DMS153 treated with DMSO at 0.1 percent for 48 hours (cell line): ENCODE results near the gene CNN2.

Experiments used
- DNase-seq: peaks from one replicate; lab custom pipeline; 2025; ENCODE audit not compliant: unreplicated experiment; lab: John Stamatoyannopoulos, UW

CNN2 gene

DNA sequence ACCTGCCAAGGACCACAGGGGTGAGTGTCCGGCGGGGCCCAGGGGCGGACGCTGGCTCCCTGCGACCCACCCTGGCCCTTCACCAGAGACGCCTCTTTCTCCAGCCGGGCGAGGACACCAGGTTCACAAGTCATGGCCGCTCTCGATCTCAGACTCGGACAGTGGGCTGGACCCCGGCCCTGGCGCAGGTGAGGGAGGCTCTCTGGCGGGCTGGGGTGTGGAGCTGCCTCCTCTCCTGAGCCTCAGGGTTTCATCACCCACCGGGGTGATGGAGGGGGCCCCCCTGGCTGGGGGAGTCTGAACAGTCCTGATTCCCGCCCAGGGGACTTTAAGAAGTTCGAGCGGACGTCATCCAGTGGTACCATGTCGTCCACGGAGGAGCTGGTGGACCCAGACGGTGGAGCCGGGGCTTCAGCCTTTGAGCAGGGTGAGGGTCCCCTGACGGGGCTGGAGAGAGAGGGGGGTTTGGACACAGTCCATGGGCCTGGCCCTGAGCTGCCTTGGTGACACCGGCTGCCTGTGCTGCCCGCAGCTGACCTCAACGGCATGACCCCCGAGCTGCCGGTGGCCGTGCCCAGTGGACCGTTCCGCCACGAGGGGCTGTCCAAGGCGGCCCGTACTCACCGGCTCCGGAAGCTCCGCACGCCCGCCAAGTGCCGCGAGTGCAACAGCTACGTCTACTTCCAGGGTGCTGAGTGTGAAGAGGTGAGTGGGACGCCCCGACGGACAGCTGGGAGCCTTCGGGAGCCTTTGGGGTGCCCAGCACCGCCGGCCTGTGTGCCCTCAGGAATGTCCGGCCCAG lies 54.2 kb downstream of the CNN2 start:
- DNase-seq = no peak

DNA sequence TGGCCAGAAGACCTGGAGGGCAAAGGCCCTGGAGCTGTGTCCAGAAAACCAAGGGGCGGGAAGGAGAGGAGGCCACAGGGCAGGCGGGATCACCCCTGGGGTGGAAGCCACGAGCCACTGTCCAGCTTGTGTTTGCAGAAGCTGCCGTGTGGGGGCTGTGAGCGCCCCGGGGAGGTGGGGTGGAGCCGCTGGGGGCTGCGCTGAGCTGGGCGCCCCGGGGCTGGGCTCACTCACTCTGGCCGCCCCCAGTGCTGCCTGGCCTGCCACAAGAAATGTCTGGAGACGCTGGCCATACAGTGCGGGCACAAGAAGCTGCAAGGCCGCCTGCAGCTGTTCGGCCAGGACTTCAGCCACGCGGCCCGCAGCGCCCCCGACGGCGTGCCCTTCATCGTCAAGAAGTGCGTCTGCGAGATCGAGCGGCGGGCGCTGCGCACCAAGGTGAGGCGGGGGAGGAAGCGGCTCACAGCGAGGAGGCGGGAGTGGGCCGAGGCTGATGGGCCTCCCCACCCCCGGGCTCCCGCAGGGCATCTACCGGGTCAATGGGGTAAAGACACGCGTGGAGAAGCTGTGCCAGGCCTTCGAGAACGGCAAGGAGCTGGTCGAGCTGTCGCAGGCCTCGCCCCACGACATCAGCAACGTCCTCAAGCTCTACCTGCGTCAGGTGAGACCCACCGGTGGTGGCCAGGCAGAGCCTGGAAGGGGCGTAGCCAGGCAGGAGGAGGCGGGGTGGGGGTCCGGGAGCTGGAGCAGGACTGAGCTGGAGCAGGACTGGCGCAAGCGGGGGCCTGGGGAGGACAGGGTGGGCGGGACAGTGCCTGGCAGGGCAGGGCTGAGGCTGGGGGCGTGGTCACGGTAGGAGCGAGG lies 55.1 kb downstream of the CNN2 start:
- no peak for DNase-seq

DNA sequence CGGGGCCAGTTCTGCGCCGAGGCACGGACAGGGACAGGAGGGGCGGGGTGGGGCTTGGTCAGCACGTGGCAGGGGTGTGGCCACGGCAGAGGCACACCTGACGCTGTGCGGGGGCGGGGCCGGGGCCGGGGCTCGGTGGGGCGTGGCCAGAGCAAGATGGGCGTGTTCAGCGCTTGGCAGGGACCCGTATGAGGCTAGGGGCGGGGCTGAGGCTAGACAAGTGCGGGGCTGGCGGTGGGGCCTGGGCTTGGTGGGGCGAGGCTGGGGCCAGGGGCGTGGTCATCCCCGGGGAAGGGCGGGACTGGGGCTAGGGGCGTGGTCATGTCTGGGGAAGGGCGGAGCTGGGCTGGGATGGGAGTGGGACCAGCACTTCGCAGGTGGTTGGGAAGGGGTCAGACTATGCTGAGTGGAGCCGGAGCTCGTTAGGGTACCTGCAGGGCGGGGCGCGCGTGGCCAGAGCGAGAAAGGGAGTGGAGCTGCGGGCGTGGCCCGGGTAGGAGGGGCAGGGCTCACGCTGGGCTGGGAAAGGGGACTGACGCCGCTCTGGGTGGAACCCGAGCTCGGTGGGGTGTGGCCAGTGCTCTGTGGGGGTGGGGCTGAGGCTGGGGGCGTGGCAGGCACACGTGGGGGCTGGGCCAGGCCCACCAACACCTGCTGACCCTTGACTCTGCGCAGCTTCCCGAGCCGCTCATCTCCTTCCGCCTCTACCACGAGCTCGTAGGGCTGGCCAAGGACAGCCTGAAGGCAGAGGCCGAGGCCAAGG lies 55.9 kb downstream of the CNN2 start:
- peak; percentile 50 for DNase-seq

DNA sequence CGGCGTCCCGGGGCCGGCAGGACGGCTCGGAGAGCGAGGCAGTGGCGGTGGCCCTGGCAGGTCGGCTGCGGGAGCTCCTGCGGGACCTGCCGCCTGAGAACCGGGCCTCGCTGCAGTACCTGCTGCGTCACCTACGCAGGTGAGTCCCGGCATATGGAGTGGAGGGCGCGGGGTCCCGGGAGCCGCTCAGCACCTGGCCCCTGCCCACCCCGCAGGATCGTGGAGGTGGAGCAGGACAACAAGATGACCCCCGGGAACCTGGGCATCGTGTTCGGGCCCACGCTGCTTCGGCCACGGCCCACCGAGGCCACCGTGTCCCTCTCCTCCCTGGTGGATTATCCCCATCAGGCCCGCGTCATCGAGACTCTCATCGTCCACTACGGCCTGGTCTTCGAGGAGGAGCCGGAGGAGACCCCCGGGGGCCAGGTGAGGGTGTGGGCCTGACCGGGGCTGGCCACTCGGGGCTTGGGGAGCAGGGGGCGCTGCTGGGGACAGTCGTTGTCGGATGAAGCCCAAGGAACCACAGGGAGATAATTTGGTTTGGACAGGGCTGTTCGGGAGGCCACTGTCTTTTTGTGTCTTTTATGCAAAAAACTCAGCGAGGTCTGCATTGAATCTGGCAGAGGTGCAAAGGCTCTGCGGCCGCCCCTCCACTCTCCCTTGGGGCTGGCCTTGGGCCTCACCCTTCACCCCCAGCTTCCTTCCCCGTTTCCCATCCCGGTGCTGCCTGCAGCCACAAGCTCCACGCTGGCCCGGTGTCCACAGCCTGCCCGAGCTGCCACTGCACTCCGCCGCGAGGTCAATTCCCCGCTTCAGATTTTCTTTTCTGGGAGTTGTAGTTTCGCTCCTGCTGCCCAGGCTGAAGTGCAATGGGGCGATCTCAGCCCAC lies 56.8 kb downstream of the CNN2 start:
- no peak for DNase-seq

DNA sequence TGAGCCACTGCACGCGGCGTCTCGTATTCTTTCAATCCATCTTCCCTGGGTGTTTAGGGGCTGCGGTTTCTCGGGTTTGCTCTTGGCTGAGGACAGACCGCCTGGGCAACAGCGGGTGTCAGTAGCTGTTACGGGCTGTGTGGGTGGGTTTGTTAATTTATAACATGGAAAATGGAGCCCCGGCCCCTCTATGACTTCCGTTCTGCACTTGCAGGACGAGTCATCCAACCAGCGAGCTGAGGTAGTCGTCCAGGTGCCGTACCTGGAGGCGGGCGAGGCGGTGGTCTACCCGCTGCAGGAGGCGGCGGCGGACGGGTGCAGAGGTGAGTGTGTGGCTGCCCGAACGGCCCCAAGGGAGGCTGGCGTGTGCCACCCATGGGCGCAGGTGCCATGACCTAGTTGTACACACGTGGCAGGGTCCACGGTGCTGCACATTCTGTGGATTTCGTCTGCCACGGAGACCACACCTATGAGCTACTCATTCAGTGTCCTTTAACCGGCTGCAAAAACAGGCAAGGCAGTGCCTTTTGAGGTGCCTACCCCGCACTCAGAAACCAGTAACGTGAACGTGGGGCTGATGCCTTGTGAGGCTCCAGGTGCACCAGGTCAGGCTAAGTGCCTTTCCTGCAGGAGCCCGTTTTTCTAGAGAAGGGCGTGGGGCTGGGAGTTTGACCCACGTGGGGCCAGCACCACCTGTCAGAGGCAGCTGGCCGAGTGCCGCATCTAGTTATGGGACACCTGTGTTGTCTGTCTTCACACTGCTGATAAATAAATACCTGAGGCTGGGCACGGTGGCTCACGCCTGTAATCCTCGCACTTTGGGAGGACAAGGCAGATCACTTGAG lies 57.8 kb downstream of the CNN2 start:
- DNase-seq = no peak

DNA sequence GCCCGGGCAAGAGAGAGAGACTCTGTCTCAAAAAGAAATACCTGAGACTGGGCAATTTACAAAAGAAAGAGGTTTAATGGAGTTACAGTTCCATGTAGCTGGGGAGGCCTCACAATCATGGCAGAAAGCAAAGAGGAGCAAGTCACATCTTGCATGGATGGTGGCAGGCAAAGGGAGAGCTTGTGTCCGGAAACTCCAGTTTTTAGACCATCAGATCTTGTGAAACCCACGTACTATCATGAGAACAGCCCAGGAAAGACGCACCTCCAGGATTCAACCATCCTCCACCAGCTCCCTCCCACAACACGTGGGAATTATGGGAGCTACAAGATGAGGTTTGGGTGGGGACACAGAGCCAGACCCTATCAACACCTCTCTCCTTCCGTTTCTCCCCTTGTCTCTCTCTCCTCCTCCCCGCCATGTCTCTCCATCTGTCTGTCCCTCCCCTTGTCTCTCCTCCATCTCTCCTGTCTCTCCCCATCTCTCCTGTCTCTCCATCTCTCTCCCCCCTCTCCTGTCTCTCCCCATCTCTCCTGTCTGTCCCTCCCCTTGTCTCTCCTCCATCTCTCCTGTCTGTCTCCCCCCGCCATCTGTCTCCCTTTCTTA lies 58.7 kb downstream of the CNN2 start:
- DNase-seq = no peak

DNA sequence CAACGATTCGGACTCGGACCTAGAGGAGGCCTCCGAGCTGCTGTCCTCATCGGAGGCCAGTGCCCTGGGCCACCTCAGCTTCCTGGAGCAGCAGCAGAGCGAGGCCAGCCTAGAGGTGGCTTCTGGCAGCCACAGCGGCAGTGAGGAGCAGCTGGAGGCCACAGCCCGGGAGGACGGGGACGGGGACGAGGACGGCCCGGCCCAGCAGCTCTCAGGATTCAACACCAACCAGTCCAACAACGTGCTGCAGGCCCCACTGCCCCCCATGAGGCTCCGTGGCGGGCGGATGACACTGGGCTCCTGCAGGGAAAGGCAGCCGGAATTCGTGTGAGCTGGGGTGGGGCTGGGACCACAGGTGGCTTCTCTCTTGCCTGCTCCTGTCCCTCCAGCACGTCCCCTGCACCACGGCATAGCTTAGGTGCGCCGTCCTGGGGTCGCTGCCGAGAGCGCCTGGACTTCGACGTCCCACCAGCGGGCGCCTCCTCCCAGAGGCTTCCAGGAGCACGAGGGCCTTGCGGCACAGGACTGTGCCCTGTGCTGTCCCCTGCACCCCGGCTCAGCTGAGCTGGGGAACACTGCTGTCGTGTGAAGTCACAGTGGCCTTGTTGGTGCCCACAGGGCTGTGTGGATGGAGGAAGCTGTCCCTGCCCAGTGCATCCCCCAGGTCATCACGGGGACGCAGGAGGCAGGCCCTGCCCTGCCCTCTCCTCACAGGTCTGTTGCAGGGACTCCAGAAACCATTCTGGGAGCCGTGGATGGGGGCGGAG lies 59.5 kb downstream of the CNN2 start:
- no peak for DNase-seq

DNA sequence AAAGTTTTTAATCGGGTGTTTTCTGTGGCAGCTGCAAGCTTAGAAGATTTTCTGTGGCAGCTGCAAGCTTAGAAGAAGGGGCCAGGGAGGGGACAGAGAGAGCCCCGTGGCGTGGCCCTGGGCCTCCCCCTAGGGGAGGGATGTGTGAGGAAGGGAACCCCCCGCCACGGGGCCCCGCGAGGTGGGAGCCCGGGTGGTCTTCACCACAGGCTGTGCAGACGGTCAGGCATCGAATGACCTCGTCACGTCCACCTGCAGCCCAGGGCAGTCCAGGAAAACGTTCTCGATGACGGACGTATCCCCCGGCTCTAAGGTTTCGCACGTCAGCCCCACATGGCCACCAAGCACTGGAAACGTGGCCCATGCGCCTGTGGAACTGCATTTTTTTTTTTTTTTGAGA lies 60.2 kb downstream of the CNN2 start:
- no peak for DNase-seq

DNA sequence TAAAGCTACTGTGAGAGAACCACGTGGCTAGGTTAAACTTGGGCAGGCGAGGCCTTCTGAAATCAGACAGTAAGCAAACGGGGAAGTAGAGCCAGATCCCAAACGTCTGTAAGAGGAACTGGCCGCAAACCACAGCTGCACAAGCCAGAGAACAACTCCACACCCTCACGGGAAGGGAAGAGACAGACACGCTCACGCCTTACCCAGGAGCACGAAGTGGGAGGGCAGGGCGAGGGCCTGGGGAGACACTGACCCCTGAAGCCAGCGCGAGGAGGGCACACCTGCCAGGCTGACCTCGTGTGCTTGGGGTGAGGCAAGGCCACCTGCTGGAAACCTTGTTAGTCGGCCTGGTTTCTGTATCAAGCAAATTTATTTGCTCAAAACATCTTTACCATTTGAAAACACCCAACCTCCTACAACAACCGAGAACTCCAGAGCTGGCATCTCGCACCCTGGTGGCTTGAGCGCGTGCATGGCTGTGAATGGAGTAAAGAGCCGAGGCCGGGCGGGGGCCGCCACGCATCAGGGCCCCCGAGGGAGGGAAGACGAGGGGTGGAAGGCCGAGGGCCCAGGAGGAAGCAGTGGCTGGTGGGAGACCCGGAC lies 61.5 kb downstream of the CNN2 start:
- DNase-seq = no peak

DNA sequence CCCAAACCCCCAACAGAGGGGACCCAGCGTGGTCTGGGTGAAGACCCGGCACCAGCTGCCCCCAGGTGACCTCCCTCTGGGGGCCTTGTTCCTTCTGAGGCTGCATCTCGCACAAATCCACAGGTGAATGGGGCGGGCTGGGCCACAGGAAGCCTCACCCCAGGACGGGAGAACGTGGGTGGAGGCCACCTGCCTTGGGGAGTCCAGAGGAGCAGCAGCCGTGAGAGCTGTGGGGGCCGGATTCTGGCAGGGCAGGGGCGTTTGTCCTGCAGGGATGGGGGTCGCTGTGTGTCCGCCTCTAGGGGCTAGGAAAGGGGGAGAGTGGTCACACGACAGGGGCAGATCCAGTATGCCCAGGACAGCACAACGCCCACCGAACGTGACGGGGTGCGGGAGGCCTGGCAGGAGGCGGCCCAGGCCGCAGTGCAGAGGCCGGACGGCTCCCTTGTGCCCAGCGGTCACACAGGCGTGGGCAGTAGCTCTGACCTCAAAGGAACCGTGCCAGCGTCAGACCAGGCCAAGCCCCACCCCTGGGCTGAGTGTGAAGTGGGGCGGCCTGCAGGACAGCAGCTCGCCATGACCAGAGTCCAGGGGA lies 62.1 kb downstream of the CNN2 start:
- no peak for DNase-seq
